Transverse colon (tissue), 3 donors: ENCODE results near the gene POLA2.

Source experiments
- EP300 ChIP-seq: sonication (generic); formaldehyde crosslinking; IDR thresholded peaks from one replicate; pipeline ENCODE4 v1.6.1; 2017; ENCODE audit warnings: antibody characterized with exemption, low read depth
- TF ChIP-seq, protein P1 (sequence below), 5 experiments: fragments of 200-600 bp in 3 of 5; fragments of 450-650 bp in 2 of 5; sonication (generic) in 3 of 5; IDR thresholded peaks; 1 replicate in 2 of 5; 2 replicates in 3 of 5; pipeline ENCODE4 v1.5.1; 2016 to 2017; ENCODE audit warnings: antibody characterized with exemption in 5 of 5, inconsistent platforms in 3 of 5, mild to moderate bottlenecking in 2 of 5, moderate library complexity in 1 of 5

GRCh38 chr11:65260756-65261590, 789 bp upstream of the POLA2 start:
- TF ChIP-seq, protein P1, sequence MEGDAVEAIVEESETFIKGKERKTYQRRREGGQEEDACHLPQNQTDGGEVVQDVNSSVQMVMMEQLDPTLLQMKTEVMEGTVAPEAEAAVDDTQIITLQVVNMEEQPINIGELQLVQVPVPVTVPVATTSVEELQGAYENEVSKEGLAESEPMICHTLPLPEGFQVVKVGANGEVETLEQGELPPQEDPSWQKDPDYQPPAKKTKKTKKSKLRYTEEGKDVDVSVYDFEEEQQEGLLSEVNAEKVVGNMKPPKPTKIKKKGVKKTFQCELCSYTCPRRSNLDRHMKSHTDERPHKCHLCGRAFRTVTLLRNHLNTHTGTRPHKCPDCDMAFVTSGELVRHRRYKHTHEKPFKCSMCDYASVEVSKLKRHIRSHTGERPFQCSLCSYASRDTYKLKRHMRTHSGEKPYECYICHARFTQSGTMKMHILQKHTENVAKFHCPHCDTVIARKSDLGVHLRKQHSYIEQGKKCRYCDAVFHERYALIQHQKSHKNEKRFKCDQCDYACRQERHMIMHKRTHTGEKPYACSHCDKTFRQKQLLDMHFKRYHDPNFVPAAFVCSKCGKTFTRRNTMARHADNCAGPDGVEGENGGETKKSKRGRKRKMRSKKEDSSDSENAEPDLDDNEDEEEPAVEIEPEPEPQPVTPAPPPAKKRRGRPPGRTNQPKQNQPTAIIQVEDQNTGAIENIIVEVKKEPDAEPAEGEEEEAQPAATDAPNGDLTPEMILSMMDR (IDR thresholded peaks at IDR 0.05), result no peak
- TF ChIP-seq EP300, result no peak
